B cell (primary cell): ENCODE data around the gene NKX2-3.
A peak's percentile ranks its signal among the peaks of the same experiment; 100 is the strongest.

Experiments used
- EZH2 ChIP-seq: IDR thresholded peaks from 2 replicates; pipeline ENCODE4 v1.6.1; 2012; ENCODE audit warnings: borderline replicate concordance, low read depth, mild to moderate bottlenecking, moderate library complexity, low read length; ENCODE audit not compliant: insufficient read depth, poor library complexity, severe bottlenecking
- TF ChIP-seq, protein P1 (sequence below): fragments of 200-600 bp; IDR thresholded peaks from one replicate; pipeline ENCODE4 v1.8.0; 2022; ENCODE audit warnings: antibody characterized with exemption, mild to moderate bottlenecking

- TF ChIP-seq, protein P1, sequence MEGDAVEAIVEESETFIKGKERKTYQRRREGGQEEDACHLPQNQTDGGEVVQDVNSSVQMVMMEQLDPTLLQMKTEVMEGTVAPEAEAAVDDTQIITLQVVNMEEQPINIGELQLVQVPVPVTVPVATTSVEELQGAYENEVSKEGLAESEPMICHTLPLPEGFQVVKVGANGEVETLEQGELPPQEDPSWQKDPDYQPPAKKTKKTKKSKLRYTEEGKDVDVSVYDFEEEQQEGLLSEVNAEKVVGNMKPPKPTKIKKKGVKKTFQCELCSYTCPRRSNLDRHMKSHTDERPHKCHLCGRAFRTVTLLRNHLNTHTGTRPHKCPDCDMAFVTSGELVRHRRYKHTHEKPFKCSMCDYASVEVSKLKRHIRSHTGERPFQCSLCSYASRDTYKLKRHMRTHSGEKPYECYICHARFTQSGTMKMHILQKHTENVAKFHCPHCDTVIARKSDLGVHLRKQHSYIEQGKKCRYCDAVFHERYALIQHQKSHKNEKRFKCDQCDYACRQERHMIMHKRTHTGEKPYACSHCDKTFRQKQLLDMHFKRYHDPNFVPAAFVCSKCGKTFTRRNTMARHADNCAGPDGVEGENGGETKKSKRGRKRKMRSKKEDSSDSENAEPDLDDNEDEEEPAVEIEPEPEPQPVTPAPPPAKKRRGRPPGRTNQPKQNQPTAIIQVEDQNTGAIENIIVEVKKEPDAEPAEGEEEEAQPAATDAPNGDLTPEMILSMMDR = no peak
- TF ChIP-seq EZH2 = peak; percentile 35
Measured at GRCh38 chr10:99529591-99530107, 3.1 kb upstream of the NKX2-3 start.
